Skeletal muscle satellite cell (primary cell): ENCODE measurements around the gene DUSP22.

ENCODE experiments used
- H3K27me3 ChIP-seq: 2 replicates; pipeline ENCODE4 v1.7.0; 2013; ENCODE audit warnings: low read length; ENCODE audit not compliant: control insufficient read depth, insufficient read depth
- H3K36me3 ChIP-seq: 2 replicates; pipeline ENCODE4 v1.7.0; 2013; ENCODE audit warnings: mild to moderate bottlenecking, control low read depth, low read length; ENCODE audit not compliant: insufficient read depth
- H3K4me1 ChIP-seq: 2 replicates; pipeline ENCODE4 v1.7.0; 2013; ENCODE audit warnings: low read length; ENCODE audit not compliant: control insufficient read depth, insufficient read depth
- H3K4me2 ChIP-seq: 2 replicates; pipeline ENCODE4 v1.7.0; 2013; ENCODE audit warnings: mild to moderate bottlenecking, low read length
- H3K4me3 ChIP-seq: 2 replicates; pipeline ENCODE4 v1.7.0; 2013; ENCODE audit warnings: low read length
- H3K9ac ChIP-seq: 2 replicates; pipeline ENCODE4 v1.7.0; 2013; ENCODE audit warnings: mild to moderate bottlenecking, low read depth, low read length, moderate library complexity
- H3K9me3 ChIP-seq: replicated peaks from 2 replicates; pipeline ENCODE4 v1.7.0; 2013; ENCODE audit warnings: mild to moderate bottlenecking, control low read depth, low read length

The DUSP22 gene

DNA sequence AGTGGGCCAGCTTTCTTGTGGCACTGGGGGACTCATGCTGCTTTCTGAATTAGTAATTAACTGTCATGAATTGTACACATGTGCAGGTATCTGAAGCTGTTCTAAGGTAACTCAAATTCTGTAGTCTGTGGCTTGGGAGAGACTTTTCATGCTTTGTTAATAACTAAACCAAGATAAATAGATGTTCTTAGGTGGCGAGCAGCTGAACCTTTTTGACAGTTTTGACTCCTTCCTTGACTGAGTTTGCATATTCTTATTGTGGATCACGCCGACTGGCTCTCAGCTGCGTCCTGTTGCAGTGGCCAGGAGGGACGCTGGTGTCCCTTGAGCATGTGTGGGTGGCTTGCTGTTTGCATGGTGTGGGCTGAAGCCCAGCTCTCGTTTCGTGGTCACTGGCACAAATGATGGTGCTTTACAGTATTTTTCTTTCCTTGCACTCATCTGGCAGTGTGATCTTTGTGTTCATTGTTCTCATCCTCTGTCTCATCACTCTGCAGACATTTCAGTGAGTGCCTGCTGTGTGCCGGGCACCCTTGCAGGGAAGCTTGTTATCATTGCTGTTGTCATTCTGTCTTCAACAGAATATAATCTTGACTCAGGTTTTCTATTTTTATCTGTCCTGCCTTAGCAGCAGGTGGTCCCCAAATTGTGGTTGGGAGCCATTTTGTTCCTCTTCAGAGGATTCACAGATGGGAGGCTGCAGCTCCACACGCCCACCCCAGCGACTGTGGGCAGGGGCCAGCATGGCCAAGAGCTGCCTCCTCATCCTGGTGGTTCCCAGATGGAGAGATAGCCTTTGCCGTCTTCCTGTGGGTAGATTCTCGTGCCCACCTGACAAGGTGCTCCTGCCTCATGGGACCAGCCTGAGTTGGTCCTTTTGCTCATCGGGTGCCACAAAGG, 39.6 kb downstream of the DUSP22 start:
- H3K36me3 ChIP-seq, result no peaks in the 10 kb centered on the region
- H3K9me3 ChIP-seq, result no peaks in the 10 kb centered on the region
- H3K4me2 ChIP-seq, result no peak overlapping the region
- H3K4me1 ChIP-seq, result peaks cover 25% of the 10 kb centered on the region
- H3K9ac ChIP-seq, result no peak overlapping the region
- no peaks in the 10 kb centered on the region for H3K27me3 ChIP-seq
- no peak overlapping the region for H3K4me3 ChIP-seq

DNA sequence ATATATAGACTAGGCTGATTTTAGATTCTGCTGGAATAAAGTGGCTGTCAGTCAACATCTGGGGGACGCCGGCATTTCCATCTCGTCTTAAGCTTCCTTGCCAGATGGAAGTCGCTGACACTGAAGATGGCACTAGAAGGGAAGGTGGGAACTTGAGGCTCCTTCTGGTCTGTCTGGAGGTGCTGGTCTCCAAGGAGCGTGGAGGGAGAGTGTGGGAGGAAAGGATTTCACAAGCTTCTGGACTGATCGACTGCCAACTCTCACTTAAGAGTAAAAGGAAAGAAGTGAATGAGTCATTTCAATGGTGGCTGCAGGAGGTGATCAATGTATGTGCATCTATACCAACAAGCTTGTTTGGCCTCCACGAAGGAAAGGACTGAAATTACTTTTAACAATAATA, 40.4 kb downstream of the DUSP22 start:
- H3K9me3 ChIP-seq, result no peaks in the 10 kb centered on the region
- no peaks in the 10 kb centered on the region for H3K27me3 ChIP-seq
- no peak overlapping the region for H3K9ac ChIP-seq
- H3K4me3 ChIP-seq, result no peak overlapping the region
- peaks cover 17% of the 10 kb centered on the region for H3K4me1 ChIP-seq
- H3K36me3 ChIP-seq, result no peaks in the 10 kb centered on the region
- no peak overlapping the region for H3K4me2 ChIP-seq

DNA sequence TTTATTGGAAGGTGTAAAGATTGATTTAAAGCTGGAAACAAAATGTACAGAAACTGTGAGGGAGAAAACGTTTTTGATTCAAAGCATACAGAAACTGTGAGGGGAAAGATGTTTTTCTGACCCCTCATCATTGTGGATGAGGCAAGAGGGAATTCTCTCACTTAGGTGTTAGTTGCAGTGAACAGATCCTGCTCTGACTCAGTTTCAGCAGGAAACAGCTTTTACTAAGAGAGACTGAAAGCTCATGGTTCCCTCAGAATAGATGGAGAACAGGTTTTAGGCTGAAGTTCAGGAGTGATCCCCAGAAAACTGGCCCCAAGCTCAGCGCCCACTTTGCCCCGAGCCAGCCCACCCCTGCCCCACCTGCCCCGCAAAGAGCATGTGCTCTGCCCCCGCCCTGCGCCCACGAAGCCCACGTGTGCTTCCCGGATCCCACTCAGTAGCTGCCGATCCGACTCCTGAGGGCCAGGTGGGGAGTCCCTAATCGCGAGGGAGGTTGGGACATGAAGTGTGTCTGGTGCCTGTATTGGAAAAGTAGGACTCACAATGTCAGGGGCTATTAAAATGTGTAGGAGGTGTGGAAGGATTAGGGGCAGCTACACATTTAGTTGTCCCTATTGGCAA, 41.2 kb downstream of the DUSP22 start:
- H3K9ac ChIP-seq, result no peak overlapping the region

DNA sequence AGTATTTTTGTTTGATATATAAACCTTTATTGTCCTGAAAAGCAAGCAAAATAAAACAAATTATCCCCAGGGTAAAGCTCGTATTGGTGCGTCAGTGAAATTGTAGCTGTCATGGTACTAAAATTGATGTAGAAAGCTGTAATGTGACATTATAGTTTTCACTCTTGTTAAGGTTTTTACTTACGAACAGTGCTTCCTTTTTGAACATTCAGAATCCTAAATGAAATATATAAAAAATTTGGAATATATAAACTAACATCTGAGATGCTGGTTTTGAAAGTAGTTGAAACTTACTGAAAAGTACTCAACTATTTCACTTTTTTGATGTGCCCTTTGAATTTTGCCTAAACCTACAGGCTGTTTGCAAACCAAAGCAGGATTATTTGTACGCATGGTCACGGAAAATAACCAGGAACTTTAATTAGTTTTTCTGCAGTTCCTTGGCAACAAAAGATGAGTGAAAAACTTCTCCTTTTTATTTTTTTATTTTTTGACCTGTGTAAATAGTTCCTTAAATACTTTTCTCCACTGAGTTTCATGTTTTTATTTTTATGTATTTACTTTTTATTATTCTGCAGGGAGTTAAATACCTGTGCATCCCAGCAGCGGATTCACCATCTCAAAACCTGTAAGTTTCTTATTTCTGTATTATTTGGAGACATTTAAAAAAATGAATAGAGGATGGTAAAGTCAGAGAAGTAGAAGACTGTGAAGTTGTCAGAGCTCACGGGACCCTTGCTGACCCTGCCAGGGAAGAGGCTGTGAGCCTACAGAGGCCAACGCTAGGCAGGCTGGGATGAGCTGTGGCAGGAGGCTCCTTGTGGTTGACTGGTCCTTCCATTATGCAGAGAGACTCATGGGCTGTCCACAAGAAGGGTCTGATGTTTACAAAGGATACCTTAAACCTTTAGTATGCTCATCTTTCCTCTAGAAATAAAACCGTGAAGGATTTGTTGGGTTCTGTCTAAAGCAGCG, 42.5 kb downstream of the DUSP22 start:
- Histone ChIP-seq H3K9ac (no peak overlapping the region), H3K4me1 (peaks cover 9% of the 10 kb centered on the region), H3K4me2 (no peak overlapping the region), H3K9me3 (no peaks in the 10 kb centered on the region), H3K4me3 (no peak overlapping the region), H3K27me3 (no peaks in the 10 kb centered on the region), H3K36me3 (no peaks in the 10 kb centered on the region)

More for the DNA sequence above, 41.2 kb downstream of the DUSP22 start:
- Histone ChIP-seq H3K4me1 (peaks cover 10% of the 10 kb centered on the region), H3K36me3 (no peaks in the 10 kb centered on the region), H3K4me3 (no peak overlapping the region), H3K4me2 (no peak overlapping the region), H3K27me3 (no peaks in the 10 kb centered on the region), H3K9me3 (no peaks in the 10 kb centered on the region)

DNA sequence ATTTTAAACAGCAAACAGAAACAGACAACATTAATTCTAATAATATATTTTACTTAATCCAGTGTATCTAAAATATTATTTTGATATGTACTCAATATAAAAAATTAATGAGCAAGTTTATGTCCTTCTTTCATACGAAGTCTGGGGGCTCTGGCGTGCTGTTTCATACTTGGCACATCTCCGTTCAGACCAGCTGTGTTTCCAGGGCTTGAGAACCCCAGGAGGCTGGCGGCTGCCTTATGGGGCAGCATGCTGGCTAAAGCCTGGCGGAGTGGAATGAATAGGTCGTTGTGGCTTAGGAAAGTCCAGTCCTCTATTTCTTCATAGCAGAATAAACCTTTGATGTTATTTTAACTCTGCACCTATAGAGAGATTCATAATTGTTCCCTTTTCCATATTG, 43.3 kb downstream of the DUSP22 start:
- no peaks in the 10 kb centered on the region for H3K36me3 ChIP-seq
- H3K27me3 ChIP-seq, result no peaks in the 10 kb centered on the region
- H3K4me3 ChIP-seq, result no peak overlapping the region
- no peak overlapping the region for H3K9ac ChIP-seq
- H3K4me2 ChIP-seq, result no peak overlapping the region
- H3K9me3 ChIP-seq, result no peaks in the 10 kb centered on the region
- H3K4me1 ChIP-seq, result peaks cover 9% of the 10 kb centered on the region

DNA sequence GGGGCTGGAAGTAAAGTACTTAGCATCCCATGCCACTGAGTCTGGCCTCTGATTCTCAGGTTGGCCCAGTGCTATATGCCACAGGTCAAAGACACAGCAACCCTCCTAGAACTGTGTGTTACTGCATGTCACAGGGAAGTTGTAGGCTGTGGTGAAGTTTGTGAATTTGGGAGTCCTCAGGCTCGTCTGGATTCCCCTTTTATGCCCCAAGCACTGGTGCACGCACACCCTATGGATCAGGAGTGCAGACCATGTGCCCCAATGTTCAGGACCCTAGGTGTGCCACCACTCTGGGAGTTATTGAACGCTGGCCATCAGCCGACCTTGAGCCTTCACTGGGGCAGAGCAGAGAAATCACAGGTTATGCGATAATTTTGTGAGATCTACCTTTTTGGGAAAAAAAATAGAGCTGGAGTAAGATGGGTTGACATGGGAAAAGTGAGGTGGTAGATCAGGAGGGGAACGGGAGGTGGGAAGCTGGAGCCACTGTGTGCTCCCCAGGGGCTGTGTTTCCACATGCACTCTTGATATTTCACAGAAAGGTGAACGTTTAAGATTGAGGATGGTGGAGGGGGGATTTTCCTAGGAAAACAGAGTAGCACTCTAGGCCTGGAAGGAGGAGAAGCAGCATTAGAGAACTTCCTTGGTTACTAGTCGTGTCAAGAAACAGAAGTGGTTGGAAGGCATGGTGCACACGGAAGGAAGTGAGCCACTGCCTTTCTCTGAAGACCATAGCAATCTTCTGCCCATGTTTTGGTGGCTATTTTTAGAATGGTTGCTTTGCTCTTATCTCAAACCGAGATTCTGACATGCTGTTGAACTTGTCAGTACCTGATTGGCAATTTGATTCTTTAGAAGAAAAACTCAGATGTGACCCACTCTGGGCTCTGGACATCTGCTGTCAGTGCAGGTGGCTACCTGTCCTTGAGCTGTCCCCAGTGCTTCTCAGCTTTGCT, 44.1 kb downstream of the DUSP22 start:
- Histone ChIP-seq H3K4me2 (no peak overlapping the region), H3K4me3 (no peak overlapping the region), H3K4me1 (peaks cover 9% of the 10 kb centered on the region), H3K9ac (no peak overlapping the region), H3K27me3 (no peaks in the 10 kb centered on the region), H3K9me3 (no peaks in the 10 kb centered on the region), H3K36me3 (no peaks in the 10 kb centered on the region)

DNA sequence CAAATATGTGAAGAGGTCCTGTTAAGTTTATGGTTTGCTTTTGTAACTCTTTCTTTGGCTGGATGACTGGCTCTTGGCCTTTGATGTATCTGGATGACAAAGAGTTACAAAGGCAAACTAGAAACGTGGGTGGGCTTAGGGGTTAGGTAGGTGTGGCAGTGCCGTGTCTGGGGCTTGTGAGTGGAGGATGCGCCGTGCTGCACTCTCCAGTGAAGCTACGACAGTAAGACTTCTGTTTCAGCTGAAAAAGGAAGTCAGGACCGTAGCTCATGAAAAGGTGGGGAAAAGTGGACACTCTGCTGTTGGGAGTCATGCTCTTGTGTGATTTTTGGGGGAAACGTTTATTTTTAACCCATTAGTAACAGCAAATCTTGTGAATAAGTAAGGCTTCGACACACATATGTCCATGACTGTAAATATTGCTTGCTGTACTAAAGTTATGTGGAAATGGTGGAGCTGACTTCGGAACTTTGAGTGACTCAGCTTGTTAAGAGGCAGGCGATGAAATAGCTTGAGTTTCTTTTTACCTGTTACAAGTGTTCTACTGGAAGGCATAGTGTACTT, 45.6 kb downstream of the DUSP22 start:
- H3K36me3 ChIP-seq, result no peaks in the 10 kb centered on the region

DNA sequence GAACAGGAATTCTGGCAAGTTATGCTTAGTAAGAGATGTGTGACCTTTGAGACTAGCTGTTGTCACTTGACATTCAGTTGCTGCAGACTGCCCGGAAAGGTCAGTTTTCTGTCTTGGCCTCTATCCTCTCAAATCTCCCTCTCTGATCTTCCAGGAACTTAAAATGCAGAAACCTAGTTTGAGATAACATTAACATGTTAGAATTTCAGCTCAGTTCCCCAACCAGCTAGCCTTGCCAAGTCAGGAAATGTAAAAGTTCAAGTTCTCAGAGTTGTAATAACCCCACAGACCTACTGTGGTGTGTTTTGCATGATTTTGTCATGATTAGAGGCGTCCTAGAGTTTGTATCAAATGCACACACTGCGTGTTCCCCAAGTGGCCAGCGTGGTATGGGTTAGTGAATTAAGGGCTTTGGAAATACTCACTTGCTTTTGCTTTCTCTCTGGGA, 46.6 kb downstream of the DUSP22 start:
- Histone ChIP-seq H3K9me3 (no peaks in the 10 kb centered on the region), H3K4me3 (no peak overlapping the region), H3K27me3 (no peaks in the 10 kb centered on the region), H3K36me3 (no peaks in the 10 kb centered on the region), H3K4me1 (no peaks in the 10 kb centered on the region), H3K9ac (no peak overlapping the region), H3K4me2 (no peak overlapping the region)

More for the DNA sequence above, 45.6 kb downstream of the DUSP22 start:
- Histone ChIP-seq H3K9me3 (no peaks in the 10 kb centered on the region), H3K4me3 (no peak overlapping the region), H3K4me2 (no peak overlapping the region), H3K27me3 (no peaks in the 10 kb centered on the region), H3K9ac (no peak overlapping the region), H3K4me1 (peaks cover under 1% of the 10 kb centered on the region)

DNA sequence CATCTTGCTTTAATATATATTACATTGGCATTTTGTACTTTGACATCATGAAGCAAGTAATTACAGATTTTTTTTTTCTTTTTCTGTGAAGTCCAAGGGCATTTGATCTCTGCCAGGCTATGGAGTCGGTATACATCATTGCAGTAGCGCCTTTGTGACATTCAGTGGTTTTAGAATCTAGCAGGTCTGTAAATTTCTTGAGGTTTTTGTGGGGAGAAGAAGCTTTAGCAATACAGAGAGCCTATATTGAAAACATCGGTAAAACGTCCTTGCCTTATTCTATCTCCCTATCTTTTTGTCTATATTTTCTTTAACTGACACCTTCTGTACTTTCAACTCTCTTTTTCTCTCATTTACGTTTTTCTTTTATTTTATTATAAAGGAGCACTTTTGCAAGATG, 47.2 kb downstream of the DUSP22 start:
- Histone ChIP-seq H3K9me3 (no peaks in the 10 kb centered on the region), H3K9ac (no peak overlapping the region), H3K4me2 (no peak overlapping the region), H3K4me3 (no peak overlapping the region), H3K27me3 (no peaks in the 10 kb centered on the region), H3K36me3 (no peaks in the 10 kb centered on the region), H3K4me1 (no peaks in the 10 kb centered on the region)

DNA sequence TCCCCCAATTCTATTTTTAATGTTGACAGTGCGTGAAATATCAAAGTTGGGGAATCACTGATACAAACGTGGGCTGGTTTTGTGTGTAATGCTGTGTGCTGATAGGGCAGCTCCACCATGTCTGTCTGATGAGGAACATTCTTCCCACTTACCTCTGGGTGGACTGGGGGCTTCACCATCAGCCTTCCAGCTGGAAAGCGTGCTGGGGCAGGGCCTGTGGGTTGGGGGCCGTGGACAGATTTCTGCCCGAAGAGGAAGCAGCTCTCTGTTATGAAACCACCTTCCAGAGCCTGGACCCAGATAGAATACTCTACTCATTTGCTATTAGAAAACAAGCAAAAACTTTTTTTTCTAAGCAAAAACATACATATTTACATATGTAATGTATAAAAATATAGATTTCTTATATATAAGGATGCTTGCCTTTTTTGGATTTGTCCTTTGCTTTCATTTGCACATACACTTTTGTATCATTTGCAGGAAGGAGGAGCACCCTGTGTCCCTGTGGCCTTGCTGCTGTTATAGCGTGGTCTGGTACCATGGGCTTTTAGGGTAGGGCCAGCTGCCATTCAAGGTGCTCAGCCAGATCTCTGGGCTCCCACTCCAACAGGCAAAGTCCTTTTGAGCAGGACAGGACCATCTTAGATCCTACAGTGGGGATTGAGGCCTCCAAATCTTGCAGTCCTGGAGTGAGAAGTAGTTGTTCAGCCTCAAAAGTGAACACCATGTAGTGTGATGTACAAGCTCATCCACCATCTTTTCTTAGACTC, 48.1 kb downstream of the DUSP22 start:
- no peak overlapping the region for H3K9ac ChIP-seq
- H3K36me3 ChIP-seq, result no peaks in the 10 kb centered on the region
- H3K4me3 ChIP-seq, result no peak overlapping the region
- no peaks in the 10 kb centered on the region for H3K4me1 ChIP-seq
- no peaks in the 10 kb centered on the region for H3K27me3 ChIP-seq
- no peak overlapping the region for H3K4me2 ChIP-seq
- no peaks in the 10 kb centered on the region for H3K9me3 ChIP-seq
